HG02973 (cell line): ENCODE results near the gene SULT1C4.

Source experiments
- ATAC-seq: cut with Tn5 transposase; IDR thresholded peaks from one replicate; pipeline ENCODE4 v1.9.1; 2021; ENCODE audit warnings: moderate library complexity; ENCODE audit not compliant: unreplicated experiment

The SULT1C4 gene

GRCh38 chr2:108369153-108369552 is 8.6 kb upstream of the SULT1C4 start:
- no peak for ATAC-seq

GRCh38 chr2:108370080-108370479 is 7.7 kb upstream of the SULT1C4 start:
- no peak for ATAC-seq

GRCh38 chr2:108376774-108377173 is 980 bp upstream of the SULT1C4 start:
- ATAC-seq = no peak

GRCh38 chr2:108377401-108377800 is 353 bp upstream of the SULT1C4 start:
- ATAC-seq = no peak

- ATAC-seq = no peak
Observed at GRCh38 chr2:108378851-108379250, 1.1 kb downstream of the SULT1C4 start.

- no peak for ATAC-seq
Observed at GRCh38 chr2:108382196-108382595, 4.4 kb downstream of the SULT1C4 start.

GRCh38 chr2:108383146-108383830 is 5.5 kb downstream of the SULT1C4 start:
- ATAC-seq = no peak

GRCh38 chr2:108384662-108385393 is 7.1 kb downstream of the SULT1C4 start:
- no peak for ATAC-seq

- peak; percentile 76 for ATAC-seq
Observed at GRCh38 chr2:108385411-108386071, 7.8 kb downstream of the SULT1C4 start.

- ATAC-seq = no peak
Observed at GRCh38 chr2:108388045-108388444, 10.3 kb downstream of the SULT1C4 start.

- no peak for ATAC-seq
Observed at GRCh38 chr2:108390340-108390739, 12.6 kb downstream of the SULT1C4 start.

- no peak for ATAC-seq
Observed at GRCh38 chr2:108392029-108392428, 14.3 kb downstream of the SULT1C4 start.

- ATAC-seq = no peak
Observed at GRCh38 chr2:108393197-108393596, 15.4 kb downstream of the SULT1C4 start.

- no peak for ATAC-seq
Observed at GRCh38 chr2:108395155-108395554, 17.4 kb downstream of the SULT1C4 start.

- ATAC-seq = no peak
Observed at GRCh38 chr2:108396845-108397244, 19.1 kb downstream of the SULT1C4 start.

GRCh38 chr2:108399479-108399878 is 21.7 kb downstream of the SULT1C4 start:
- ATAC-seq = no peak

GRCh38 chr2:108401800-108402199 is 24.0 kb downstream of the SULT1C4 start:
- no peak for ATAC-seq

- no peak for ATAC-seq
Observed at GRCh38 chr2:108403494-108403893, 25.7 kb downstream of the SULT1C4 start.

- ATAC-seq = no peak
Observed at GRCh38 chr2:108404784-108405397, 27.1 kb downstream of the SULT1C4 start.

- peak; percentile 42 for ATAC-seq
Observed at GRCh38 chr2:108407864-108408729, 30.3 kb downstream of the SULT1C4 start.

- ATAC-seq = no peak
Observed at GRCh38 chr2:108409768-108410167, 32.0 kb downstream of the SULT1C4 start.
